SK-N-SH (cell line): ENCODE data around the gene CYTH4.

Source experiments
- POLR2AphosphoS5 ChIP-seq: IDR thresholded peaks from 2 replicates; pipeline ENCODE4 v1.6.1; 2012; ENCODE audit warnings: low read depth, low read length
- REST ChIP-seq: IDR thresholded peaks from 2 replicates; pipeline ENCODE4 v1.6.1; 2012; ENCODE audit warnings: mild to moderate bottlenecking, low read depth, low read length, moderate library complexity
- TAF1 ChIP-seq: IDR thresholded peaks from 2 replicates; pipeline ENCODE4 v1.6.1; 2012; ENCODE audit warnings: low read depth, mild to moderate bottlenecking, low read length, moderate library complexity, borderline replicate concordance
- USF2 ChIP-seq: fragments of 150-350 bp; IDR thresholded peaks from 2 replicates; pipeline ENCODE4 v1.6.1; 2017; ENCODE audit warnings: antibody characterized with exemption, low read length, low read depth, borderline replicate concordance
- TF ChIP-seq, protein P1 (sequence below): fragments of 200-600 bp; sonication (generic); IDR thresholded peaks from 2 replicates; pipeline ENCODE4 v1.6.1; 2017; ENCODE audit warnings: antibody characterized with exemption, mild to moderate bottlenecking, moderate library complexity

- TF ChIP-seq, protein P1, sequence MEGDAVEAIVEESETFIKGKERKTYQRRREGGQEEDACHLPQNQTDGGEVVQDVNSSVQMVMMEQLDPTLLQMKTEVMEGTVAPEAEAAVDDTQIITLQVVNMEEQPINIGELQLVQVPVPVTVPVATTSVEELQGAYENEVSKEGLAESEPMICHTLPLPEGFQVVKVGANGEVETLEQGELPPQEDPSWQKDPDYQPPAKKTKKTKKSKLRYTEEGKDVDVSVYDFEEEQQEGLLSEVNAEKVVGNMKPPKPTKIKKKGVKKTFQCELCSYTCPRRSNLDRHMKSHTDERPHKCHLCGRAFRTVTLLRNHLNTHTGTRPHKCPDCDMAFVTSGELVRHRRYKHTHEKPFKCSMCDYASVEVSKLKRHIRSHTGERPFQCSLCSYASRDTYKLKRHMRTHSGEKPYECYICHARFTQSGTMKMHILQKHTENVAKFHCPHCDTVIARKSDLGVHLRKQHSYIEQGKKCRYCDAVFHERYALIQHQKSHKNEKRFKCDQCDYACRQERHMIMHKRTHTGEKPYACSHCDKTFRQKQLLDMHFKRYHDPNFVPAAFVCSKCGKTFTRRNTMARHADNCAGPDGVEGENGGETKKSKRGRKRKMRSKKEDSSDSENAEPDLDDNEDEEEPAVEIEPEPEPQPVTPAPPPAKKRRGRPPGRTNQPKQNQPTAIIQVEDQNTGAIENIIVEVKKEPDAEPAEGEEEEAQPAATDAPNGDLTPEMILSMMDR: no peak
- TF ChIP-seq TAF1: no peak
- no peak for TF ChIP-seq POLR2AphosphoS5
- TF ChIP-seq REST: no peak
- TF ChIP-seq USF2: no peak
Measured at GRCh38 chr22:37270928-37271650, 11.2 kb upstream of the CYTH4 start.
